GM19468 (cell line): ENCODE data around the gene LRBA.

ENCODE experiments used
- ATAC-seq: cut with Tn5 transposase; IDR thresholded peaks from one replicate; pipeline ENCODE4 v1.9.1; 2021; ENCODE audit warnings: mild to moderate bottlenecking, moderate library complexity, moderate number of reproducible peaks; ENCODE audit not compliant: unreplicated experiment; ENCODE audit errors: extremely low read depth

The LRBA gene

DNA sequence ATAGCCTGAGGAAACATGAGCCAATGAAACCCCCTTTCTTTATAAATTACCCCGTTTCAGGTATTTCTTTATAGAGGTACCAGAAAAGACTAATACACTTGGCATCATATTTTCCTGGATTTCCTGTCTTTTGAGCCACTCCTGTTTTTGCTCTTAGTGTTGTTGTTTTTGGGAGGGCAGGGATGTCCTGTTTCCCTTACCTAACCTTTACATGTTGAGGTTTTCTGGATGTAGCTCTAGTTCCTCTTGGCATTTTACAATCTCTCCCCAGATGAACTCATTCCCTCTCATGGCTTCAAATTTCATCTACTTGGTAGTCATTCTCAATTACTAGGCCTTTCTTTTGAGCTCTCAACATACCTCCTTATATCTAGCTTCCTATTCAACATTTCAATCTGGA, 537.2 kb downstream of the LRBA start:
- no peak for ATAC-seq

DNA sequence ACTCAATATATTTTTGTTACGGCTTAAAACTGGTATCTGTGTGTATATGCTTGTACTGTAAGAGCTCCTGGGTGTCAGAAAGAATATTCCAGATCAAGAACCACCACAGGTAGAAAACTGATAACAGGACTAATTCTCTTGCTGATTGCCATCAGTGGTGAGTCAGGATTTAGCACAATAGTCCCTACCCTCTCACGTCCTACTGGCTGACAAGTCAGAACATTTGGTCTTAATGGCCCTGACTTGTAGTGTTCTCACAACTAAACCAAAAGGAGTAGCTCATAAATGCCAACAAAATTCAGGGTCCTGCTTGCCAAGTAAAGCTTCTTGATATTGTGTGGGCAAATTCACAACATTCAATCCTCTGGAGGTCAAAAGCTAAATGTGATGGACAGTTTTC, 538.3 kb downstream of the LRBA start:
- no peak for ATAC-seq

DNA sequence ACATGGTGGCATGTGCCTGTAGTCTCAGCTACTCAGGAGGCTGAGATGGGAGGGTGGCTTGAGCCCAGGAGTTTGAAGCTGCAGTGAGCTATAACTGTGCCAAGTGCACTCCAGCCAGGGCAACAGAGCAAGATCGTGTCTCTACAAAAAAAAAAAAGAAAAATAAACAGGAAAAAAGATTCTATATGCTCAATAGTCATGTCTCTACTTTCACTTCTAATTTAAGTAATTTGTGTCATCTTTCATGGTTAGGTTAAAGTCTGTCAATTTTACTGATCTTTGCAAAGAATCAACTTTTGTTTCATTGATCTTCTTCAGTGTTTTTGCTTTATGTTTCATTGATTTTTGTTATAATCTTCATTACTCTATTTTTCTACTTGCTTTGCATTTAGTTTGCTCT, 539.3 kb downstream of the LRBA start:
- no peak for ATAC-seq

DNA sequence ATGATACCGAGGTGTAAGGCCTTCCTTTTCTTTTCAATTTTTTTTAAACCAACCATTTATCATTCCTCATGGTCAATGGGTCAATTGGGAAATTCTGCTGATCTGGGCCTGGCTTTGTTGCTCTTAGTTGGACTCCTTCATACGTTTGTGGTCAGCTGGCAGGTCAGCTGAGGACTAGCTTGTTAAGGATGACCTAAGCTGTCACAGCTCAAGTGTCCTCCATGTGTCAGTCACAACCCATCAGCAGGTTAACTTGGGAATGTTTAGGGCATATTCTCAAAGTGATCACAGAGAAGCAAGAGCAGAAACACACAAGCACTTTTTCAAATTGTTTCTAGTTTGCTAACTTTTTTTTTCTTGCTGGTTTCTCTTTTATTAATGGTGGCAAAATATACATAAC, 550.6 kb downstream of the LRBA start:
- no peak for ATAC-seq

DNA sequence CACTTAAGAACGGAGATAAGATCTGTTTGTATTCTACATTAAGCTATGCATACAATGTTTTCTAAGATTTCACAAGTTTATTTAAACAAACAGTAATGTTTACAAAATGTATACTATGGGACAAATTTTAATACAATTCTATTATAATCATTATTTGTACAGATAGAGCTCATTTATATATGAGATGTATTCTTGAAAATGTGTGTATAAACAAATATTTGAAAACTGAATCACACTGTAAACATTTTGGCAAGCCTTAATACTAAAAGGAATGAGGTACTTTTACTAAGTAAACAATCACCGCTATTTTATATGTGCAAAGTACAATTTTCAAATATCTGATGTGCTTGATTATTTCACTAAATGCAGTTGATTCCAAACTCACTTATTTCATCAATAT, 552.3 kb downstream of the LRBA start:
- ATAC-seq: no peak

DNA sequence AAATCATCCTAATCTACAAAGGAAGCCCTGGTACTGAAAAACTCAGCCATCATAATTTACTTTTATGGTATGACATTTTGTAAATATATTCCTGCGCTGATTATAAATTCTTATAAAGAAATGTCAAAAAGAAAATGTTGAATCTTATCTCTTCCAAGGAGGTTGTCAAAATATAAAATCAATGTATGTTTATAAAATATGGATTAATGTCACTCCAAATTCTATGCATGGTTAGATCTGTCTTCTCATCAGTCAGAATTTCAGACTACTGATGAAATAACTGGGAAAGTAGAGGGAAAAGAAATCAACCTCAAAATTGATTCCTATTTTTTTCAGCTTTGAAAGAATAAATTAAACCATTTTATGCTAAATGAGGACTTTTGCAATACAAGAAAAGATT, 553.1 kb downstream of the LRBA start:
- no peak for ATAC-seq

DNA sequence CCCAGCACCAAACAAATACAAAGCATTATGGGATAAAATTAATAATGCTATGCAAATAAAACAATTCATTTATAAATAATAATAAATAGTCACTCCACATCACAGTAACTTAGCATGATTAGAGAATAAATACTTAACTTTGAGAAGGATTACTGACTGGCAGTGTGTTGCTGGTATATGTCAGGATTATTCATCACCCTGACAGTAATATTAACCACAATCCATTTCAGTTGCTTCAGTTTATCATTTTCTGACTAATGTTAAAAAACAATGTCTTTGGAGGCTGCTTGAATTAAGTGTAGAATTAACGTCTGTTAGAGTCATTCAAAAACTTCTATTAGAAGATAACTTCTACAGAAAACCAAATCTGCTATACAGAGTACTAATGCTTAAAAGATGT, 557.3 kb downstream of the LRBA start:
- ATAC-seq: no peak

DNA sequence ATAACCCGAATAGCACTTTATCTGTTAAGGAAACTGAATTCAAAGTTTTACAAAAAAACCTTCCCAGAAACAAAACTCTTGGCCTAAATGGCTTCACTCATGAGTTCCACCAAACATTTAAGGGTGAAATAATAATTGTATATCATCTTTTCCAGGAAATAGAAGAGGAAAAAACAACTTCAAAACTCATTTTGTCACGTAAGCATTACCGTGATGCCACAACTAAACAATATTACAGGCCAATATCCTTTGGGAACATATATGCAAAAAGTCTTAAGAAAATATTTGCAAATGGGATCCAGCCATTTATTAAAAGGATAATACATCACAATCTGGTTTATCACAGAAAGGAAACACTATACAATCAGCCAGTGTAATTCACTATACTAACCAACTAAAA, 563.2 kb downstream of the LRBA start:
- no peak for ATAC-seq

DNA sequence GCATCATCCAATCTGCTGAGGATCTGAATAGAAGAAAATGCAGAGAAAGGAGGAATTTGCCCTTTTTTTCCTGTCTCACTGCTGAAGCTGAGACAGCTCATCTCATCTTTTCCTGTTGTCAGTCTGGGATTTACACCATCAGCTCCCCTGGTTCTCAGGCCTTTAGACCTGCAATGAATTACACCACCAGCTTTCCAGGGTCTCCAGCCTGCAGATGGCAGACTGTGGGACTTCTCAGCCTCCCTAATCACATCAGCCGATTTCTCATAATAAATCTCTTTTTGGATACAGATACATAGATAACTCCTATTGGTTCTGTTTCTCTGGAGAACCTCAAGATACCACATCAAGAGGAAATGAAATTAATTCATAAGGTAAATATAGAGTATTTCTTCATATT, 567.7 kb downstream of the LRBA start:
- ATAC-seq: no peak

DNA sequence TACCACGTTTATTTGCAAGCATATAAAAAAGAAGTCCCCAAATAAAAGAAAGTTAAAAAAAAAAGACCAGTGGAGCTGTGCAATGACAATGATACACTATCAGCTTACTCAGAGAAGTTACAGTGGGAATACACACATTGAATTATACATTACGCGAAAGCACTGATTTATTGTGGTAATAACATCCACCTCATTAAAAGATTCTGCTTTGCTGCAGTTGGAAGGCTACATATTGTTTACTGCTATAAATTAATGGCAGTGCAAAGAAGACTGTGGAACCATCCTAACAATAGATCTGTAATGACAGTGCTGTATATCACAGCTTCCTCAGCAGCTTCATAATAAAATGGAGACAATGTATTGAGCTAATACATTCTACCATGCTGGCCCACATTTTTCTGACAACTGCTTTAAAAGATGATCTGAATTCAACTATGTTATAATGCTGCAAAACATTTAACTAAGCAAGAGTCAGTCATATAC, 575.6 kb downstream of the LRBA start:
- no peak for ATAC-seq

DNA sequence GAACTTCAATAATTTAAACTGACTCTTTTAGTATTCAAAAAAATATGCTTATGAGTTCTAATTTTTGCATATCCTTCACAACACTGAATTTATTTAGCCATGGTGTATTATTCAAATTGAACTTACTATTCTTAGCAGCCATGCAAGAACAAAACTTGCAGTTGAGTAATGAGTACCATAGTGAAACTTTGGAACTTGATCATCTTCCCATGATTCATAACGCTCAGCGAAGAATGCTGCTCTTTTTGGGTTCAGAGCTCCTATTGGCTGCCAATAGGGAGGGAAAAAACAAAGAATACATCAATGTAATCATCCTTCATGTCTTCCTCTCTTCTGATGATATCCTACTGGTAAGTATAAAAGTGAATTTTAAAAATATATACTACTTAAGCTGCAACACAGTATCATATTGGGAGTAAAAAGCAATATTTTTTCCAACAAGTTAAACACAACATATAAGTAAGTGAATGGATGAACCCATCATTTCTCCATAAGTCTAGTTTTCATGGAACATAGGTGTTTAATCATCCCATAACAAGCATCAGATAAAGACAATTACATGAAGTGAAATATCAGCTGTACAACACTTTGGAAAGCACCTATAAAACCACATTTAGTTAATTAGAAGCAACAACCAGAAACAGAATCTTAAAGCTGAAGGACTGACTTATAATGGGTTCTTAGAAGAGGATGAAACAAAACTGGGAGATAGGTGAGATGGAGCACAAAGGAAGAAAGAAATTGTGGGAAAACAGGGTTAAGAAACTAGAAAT, 578.3 kb downstream of the LRBA start:
- ATAC-seq: no peak

DNA sequence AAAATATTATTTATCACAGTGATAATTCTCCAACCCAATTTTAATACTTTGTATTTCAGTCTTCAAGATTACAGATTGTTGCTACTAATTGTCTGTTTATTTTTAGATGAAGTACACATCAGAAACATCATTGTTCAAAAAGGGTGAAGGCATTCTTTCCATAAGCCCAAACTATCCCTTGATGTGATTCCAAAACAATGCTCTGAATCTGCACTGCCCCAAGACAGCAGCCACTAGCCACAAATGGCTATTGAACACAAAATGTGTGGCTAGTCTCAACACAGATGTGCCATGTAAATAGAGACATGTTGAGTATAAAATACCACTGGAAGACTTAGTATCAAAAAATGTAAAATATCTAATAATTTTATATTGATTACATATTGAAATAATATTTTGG, 583.9 kb downstream of the LRBA start:
- no peak for ATAC-seq

DNA sequence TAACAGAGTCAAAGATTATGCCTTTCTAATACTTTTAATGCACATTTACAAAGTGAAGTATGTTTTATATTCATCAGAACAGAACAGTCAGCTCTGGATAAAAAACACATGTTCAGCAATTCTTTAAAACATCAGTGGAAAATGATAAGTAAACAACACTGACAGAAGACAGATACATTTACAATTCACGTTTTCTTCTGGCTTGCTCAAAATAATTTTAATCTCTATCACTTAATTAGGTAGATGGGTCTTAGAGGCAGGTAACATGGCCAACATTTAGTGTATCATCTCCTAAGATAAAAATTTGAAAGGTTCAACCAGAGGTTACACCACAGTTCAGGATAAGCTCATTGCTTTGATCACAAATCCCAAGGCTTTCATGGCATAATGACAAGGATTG, 589.9 kb downstream of the LRBA start:
- ATAC-seq: no peak

DNA sequence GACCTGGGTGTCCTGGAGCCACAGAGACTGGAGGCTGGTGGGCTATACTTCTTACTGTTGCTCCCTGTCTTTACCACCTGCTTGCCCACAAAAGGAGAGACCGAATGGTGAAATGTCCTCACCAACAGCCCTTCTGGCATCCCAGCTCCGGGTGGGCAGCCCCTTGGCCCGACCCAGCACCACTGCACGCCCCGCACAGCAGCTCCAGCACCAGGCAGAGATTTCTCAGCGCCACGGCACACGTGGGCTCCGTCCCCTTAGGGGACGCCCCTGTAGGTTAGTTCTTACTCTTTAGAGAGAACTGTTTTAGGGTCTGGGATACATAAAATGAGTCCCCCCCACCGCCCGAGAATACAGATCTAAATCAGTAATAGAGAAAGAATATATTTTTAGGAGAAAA, 591.6 kb downstream of the LRBA start:
- ATAC-seq: no peak

DNA sequence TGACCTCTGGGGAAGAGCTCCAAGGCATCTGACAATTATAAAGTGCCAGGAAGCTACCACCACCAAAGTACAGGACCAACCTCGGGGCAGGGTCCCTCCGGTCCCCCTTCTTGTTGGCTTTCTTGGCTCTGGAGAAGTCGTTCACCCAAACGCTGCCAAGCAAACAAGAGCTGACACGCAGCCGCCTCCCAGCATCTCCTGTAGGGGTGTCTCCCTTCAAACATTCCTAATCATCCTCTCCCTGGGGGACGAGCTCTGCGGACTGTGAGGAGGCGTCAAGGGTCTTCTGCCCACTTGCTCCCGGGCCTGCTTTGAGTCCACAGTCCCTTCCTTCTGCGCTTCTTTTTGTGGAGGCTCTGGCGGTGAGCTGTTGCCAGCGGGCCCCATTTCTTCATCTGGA, 592.0 kb downstream of the LRBA start:
- no peak for ATAC-seq

DNA sequence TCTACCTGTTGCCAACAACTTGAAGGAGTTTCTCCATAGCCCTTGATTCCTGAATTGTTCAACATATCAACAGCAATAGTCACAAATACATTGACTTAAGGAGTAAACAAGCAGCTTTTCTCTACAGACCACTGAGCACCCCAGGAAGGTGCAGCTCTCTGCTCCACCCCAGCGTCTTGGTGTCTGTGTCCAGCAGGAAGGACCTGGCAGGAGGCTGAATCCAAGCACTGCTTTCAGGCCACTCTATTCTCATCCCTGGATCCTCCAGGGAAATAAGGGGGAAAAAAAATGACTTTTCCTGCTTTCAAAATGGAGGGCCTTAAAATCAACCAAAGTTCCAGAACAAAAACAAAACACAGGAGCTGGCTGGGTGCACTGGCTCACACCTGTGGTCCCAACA, 593.5 kb downstream of the LRBA start:
- ATAC-seq: no peak

DNA sequence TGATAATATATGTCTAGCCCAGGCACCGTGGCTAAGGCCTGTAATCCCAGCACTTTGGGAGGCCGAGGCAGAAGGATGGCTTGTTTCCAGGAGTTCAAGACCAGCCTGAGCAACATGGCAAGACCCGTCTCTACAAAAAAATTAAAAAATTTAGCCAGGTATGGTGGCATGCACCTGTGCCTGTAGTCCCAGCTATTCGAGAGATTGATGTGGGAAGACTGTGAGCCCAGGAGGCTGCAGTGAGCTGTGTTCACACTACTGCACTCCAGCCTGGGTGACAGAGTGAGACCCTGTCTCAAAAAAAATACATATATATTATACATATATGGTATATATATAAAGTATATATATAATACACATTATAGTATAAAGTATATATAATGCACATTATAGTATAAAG, 595.1 kb downstream of the LRBA start:
- no peak for ATAC-seq

DNA sequence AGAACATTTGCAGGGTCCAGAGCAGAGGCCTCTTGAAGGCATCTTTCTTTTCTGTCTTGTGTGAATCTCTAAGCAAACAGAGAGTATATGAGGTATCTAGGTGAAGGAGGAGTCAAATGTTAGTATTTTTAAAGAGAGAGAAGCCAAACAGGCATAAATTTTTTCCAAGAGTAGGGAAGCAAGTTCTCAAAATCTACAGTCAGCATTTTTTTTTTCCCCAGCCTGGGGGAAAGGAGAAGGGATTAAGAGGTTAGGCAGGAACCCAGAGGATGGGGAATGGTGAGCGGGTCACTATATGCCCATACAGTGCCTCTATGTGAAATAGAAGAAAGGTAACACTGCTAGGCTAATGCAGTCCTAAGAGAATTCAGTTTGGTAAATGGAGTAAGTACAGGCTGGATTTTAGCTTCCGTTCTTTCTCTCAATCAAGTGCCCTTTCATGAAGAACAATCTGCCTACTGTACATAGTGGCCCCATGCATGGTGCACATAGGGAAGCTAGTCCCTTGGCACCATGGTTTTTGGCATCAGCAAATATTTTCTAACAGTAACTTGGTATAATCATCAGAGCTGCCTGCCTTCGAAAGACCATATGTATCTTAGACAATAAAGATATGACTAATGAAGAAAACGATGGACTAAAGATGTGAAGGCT, 596.2 kb downstream of the LRBA start:
- ATAC-seq: no peak

DNA sequence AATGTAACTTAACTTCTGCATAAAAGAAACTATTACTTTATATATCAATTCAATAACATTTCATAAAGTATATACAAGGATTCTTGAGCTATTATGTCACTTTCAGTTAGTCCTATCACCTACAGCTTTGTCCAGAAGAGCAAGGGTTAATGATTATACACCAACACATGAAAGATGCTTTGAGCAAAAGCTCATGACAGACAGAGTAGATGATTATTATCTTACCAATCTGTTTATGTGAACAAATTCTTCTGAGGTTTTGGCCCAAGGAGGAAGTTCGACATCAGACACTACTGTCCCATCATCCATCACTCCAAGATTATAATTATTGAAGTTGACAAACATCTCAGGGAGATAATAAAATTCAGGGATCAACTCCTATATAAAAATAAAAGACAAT, 599.9 kb downstream of the LRBA start:
- no peak for ATAC-seq

DNA sequence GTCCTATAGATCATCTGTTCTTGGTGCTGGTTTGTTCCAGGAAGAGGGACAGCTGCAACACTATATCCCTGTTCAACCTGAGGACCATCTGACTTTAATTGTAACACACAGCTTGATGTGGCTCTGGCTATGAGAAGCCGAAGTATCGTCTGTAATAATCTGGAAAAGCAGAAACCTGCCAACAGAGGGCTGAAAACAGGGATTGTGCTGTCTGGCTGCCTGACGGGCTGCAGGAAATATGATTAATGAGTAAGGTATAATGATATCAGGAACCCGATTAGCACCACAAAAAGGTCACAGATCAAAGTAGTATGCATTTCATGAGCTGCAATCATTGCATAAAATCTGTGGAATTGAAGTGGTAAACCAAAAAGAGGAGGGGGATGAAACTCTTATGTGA, 603.6 kb downstream of the LRBA start:
- no peak for ATAC-seq

DNA sequence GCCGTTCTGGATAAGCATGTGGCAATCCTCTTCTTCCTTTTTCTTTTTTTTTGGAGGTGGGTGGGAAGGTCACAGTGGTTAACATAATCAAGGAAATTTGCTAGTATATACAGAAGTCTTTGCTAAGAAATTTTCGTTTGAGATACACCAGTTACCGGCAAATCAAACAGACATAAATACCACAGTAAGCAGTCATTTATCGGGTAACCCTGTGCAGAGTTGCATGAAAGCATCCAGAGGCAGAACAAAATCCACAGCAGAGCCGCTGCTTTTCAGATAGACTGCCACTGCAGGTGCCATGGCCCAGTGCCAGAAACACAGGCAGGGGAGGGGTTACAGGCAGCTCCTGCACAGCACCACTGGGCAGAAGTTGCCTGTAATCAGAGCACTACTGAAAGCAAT, 612.2 kb downstream of the LRBA start:
- peak; percentile 88 for ATAC-seq

DNA sequence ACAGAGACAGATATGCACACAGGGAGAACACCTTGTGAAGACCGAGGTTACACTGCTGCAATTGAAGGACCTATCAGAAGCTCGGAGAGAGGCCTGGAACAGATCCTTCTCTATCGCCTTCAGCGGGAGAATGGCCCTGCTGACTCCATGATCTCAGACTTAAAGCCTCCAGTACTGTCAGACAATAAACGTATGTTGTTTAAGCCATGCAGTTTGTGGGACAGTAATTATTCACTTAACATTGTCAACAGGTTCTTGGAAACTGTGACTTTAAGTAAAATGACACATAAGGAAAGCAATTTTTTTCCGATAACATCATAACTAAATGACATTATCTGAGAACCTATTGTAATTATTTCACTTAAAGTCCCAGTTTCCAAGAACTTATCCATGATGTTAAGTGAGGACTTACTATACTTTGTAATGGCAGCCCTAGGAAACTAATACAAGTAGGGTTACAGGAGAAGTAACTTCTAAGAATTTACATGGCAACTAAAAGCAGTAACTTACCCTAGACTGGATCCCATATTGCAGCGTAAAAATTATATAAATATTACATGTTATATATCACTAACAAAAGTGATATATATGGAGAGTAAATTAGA, 613.9 kb downstream of the LRBA start:
- ATAC-seq: no peak
